H1 (cell line): ENCODE results near the gene SKOR2. TPM values are rescaled to one million over a fixed set of nuclear protein-coding genes. Genes with fewer than 3 reads are reported as not detected.

Experiments used
- CTCF ChIA-PET: fragments of 300-600 bp; sonication (Branson Sonifier 250); formaldehyde crosslinking; loops from one replicate; lab custom pipeline; 2021; ENCODE audit not compliant: partially characterized antibody; lab: Charles Lee
- POLR2A ChIA-PET: fragments of 300-600 bp; sonication (Branson Sonifier 250); formaldehyde crosslinking; loops from one replicate; lab custom pipeline; 2021; ENCODE audit warnings: inconsistent platforms; ENCODE audit not compliant: partially characterized antibody; lab: Charles Lee
- DNase-seq, 2 experiments: peaks; one replicate each; pipeline versions ENCODE4 v3.0.0 to v3.0.0-alpha.2; 2010 to 2022; ENCODE audit warnings: low spot score in 2 of 2, low read depth in 1 of 2, mixed read lengths in 1 of 2
- FAIRE-seq: peaks from 2 replicates; lab custom pipeline; 2011; peaks lifted over from hg19 to GRCh38; lab: Jason Lieb, UNC
- H2AFZ ChIP-seq: 2 replicates; pipeline ENCODE4 v1.8.1; 2012; ENCODE audit warnings: low read length, inconsistent platforms
- H2AK5ac ChIP-seq: 2 replicates; pipeline ENCODE4 v1.6.1; 2013; ENCODE audit warnings: low read depth, low read length
- H2BK120ac ChIP-seq: replicated peaks from 2 replicates; pipeline ENCODE3; 2013; ENCODE audit warnings: low read depth, low read length, inconsistent platforms
- H2BK12ac ChIP-seq: 2 replicates; pipeline ENCODE4 v1.6.1; 2013; ENCODE audit warnings: low read depth, low read length
- H2BK15ac ChIP-seq: 2 replicates; pipeline ENCODE4 v1.6.1; 2013; ENCODE audit warnings: low read length
- H2BK20ac ChIP-seq: 2 replicates; pipeline ENCODE4 v1.6.1; 2013; ENCODE audit warnings: low read length
- H2BK5ac ChIP-seq: 2 replicates; pipeline ENCODE4 v1.6.1; 2013; ENCODE audit warnings: low read depth, low read length
- H3K14ac ChIP-seq: 2 replicates; pipeline ENCODE4 v1.6.1; 2013; ENCODE audit warnings: inconsistent platforms; ENCODE audit not compliant: insufficient read length
- H3K18ac ChIP-seq: 2 replicates; pipeline ENCODE4 v1.6.1; 2013; ENCODE audit warnings: low read length; ENCODE audit errors: extremely low read depth
- H3K23ac ChIP-seq: 2 replicates; pipeline ENCODE4 v1.6.1; 2013; ENCODE audit warnings: inconsistent platforms; ENCODE audit not compliant: insufficient read length
- H3K23me2 ChIP-seq: 2 replicates; pipeline ENCODE4 v1.6.1; 2013; ENCODE audit warnings: low read depth, low read length
- H3K27ac ChIP-seq: 2 replicates; pipeline ENCODE4 v1.6.1; 2011; ENCODE audit warnings: low read depth, low read length, inconsistent platforms
- H3K27me3 ChIP-seq, 4 experiments: replicated peaks in 1 of 4; 1 replicate in 1 of 4; 2 replicates in 3 of 4; pipeline versions ENCODE4 v1.6.1 to v1.8.1; 2011 to 2013; ENCODE audit warnings: low read length in 3 of 4, mild to moderate bottlenecking in 3 of 4, inconsistent platforms in 2 of 4, mixed read lengths in 2 of 4, moderate library complexity in 1 of 4; ENCODE audit not compliant: control insufficient read depth in 3 of 4, insufficient read depth in 3 of 4; ENCODE audit errors: extremely low read depth in 1 of 4
- H3K36me3 ChIP-seq, 4 experiments: 2 replicates each; pipeline versions ENCODE4 v1.6.1 to v1.8.1; 2011 to 2013; ENCODE audit warnings: mild to moderate bottlenecking in 4 of 4, low read length in 3 of 4, moderate library complexity in 2 of 4, control low read depth in 1 of 4, inconsistent platforms in 1 of 4; ENCODE audit not compliant: insufficient read depth in 4 of 4, control insufficient read depth in 2 of 4
- H3K4ac ChIP-seq: replicated peaks from 2 replicates; pipeline ENCODE3; 2013; ENCODE audit warnings: low read length, low read depth, mixed read lengths, inconsistent platforms; ENCODE audit not compliant: insufficient read length
- H3K4me1 ChIP-seq, 4 experiments: replicated peaks in 1 of 4; 1 replicate in 1 of 4; 2 replicates in 3 of 4; pipeline versions ENCODE4 v1.6.1 to v1.8.1; 2011 to 2013; ENCODE audit warnings: low read length in 3 of 4, inconsistent platforms in 2 of 4, mixed read lengths in 1 of 4; ENCODE audit not compliant: insufficient read depth in 4 of 4, control insufficient read depth in 3 of 4
- H3K4me2 ChIP-seq, 2 experiments: 2 replicates each; pipeline versions ENCODE4 v1.6.1 to v1.8.1; 2011 to 2013; ENCODE audit warnings: low read depth in 2 of 2, low read length in 2 of 2, control low read depth in 1 of 2, inconsistent platforms in 1 of 2, mild to moderate bottlenecking in 1 of 2; ENCODE audit not compliant: insufficient read depth in 1 of 2
- H3K4me3 ChIP-seq, 4 experiments: fragments of 200-600, 300-600 bp in 1 of 4; sonication (generic), shearing (Covaris generic), sonication (Bioruptor Twin) in 1 of 4; 2 replicates each; pipeline versions ENCODE4 v1.5.1 to v1.8.1; 2011 to 2016; ENCODE audit warnings: low read length in 4 of 4, low read depth in 3 of 4, control low read depth in 2 of 4, inconsistent platforms in 2 of 4, mild to moderate bottlenecking in 2 of 4, mixed read lengths in 1 of 4, moderate library complexity in 1 of 4; ENCODE audit not compliant: insufficient read depth in 2 of 4; ENCODE audit errors: extremely low read depth in 1 of 4
- H3K56ac ChIP-seq: replicated peaks from 2 replicates; pipeline ENCODE3; 2013; ENCODE audit warnings: low read depth, mild to moderate bottlenecking, mixed read lengths, low read length, inconsistent platforms; ENCODE audit not compliant: insufficient read length
- H3K79me1 ChIP-seq: 2 replicates; pipeline ENCODE4 v1.6.1; 2013; ENCODE audit warnings: low read depth, low read length, control low read depth
- H3K79me2 ChIP-seq, 2 experiments: 2 replicates each; pipeline versions ENCODE4 v1.6.1 to v1.8.1; 2012 to 2013; ENCODE audit warnings: low read length in 2 of 2, mild to moderate bottlenecking in 2 of 2, inconsistent platforms in 1 of 2; ENCODE audit not compliant: insufficient read depth in 2 of 2, control insufficient read depth in 1 of 2
- H3K9ac ChIP-seq, 4 experiments: replicated peaks in 1 of 4; 1 replicate in 1 of 4; 2 replicates in 3 of 4; pipeline versions ENCODE4 v1.6.1 to v1.8.1; 2011 to 2013; ENCODE audit warnings: low read depth in 3 of 4, low read length in 3 of 4, control low read depth in 2 of 4, mild to moderate bottlenecking in 2 of 4, moderate library complexity in 2 of 4, inconsistent platforms in 1 of 4; ENCODE audit errors: extremely low read depth in 1 of 4
- H3K9me3 ChIP-seq, 2 experiments: 2 replicates each; pipeline versions ENCODE4 v1.6.1 to v1.8.1; 2012 to 2013; ENCODE audit warnings: mild to moderate bottlenecking in 2 of 2, moderate library complexity in 2 of 2, control low read depth in 1 of 2, inconsistent platforms in 1 of 2, low read depth in 1 of 2, low read length in 1 of 2, mixed read lengths in 1 of 2; ENCODE audit not compliant: insufficient read depth in 2 of 2
- H4K20me1 ChIP-seq, 2 experiments: replicated peaks in 1 of 2; 2 replicates each; pipeline versions ENCODE3 to v1.8.1; 2011 to 2013; ENCODE audit warnings: inconsistent platforms in 2 of 2, low read length in 2 of 2, mild to moderate bottlenecking in 1 of 2; ENCODE audit not compliant: insufficient read depth in 2 of 2, control insufficient read depth in 1 of 2
- H4K5ac ChIP-seq: 2 replicates; pipeline ENCODE4 v1.6.1; 2013; ENCODE audit warnings: low read length, low read depth, mixed read lengths, inconsistent platforms; ENCODE audit not compliant: insufficient read length
- H4K8ac ChIP-seq: 2 replicates; pipeline ENCODE4 v1.8.0; 2013; ENCODE audit warnings: mild to moderate bottlenecking, moderate library complexity, low read length, inconsistent platforms; ENCODE audit not compliant: insufficient read depth; ENCODE audit errors: extremely low read depth
- H4K91ac ChIP-seq: replicated peaks from 2 replicates; pipeline ENCODE3; 2013; ENCODE audit warnings: low read length, mixed read lengths, inconsistent platforms; ENCODE audit not compliant: insufficient read length
- BACH1 ChIP-seq: IDR thresholded peaks from 2 replicates; pipeline ENCODE4 v1.6.1; 2012; ENCODE audit warnings: low read length, improper control_type of control experiment
- CBX8 ChIP-seq: fragments of 300-800, 300-1000 bp; sonication (generic); IDR thresholded peaks from 2 replicates; pipeline ENCODE4 v1.7.1; 2016; ENCODE audit warnings: low read depth, low read length, borderline replicate concordance
- CTBP2 ChIP-seq: IDR thresholded peaks from 2 replicates; pipeline ENCODE4 v1.7.0; 2011; ENCODE audit warnings: borderline replicate concordance, mild to moderate bottlenecking, moderate library complexity, mixed read lengths, low read length; ENCODE audit not compliant: insufficient read depth, insufficient read length
- FOSL1 ChIP-seq: IDR thresholded peaks from 2 replicates; pipeline ENCODE4 v1.6.1; 2011; ENCODE audit warnings: mild to moderate bottlenecking, low read depth, low read length, moderate library complexity; ENCODE audit not compliant: insufficient read depth
- KDM1A ChIP-seq: fragments of 200-600, 300-600 bp; sonication (generic); IDR thresholded peaks from 2 replicates; pipeline ENCODE4 v1.7.1; 2016; ENCODE audit warnings: mild to moderate bottlenecking, low read length, borderline replicate concordance
- PHF8 ChIP-seq: fragments of 200-600 bp; sonication (generic); conservative IDR thresholded peaks from 2 replicates; pipeline ENCODE4 v1.7.1; 2012; ENCODE audit warnings: low read depth, mild to moderate bottlenecking, inconsistent platforms, low read length, moderate library complexity
- SUZ12 ChIP-seq: fragments of 200-600 bp; sonication (generic); IDR thresholded peaks from 2 replicates; pipeline ENCODE4 v1.6.1; 2012; ENCODE audit warnings: mild to moderate bottlenecking, inconsistent platforms, low read length, moderate library complexity, mixed read lengths
- WGBS, 2 experiments: shearing (Covaris generic) in 1 of 2; methylation state at CpG; one replicate each; pipeline versions ENCODE4 v1.1.6 to v1.1.7; 2013 to 2015; ENCODE audit warnings: low lambda C conversion rate in 2 of 2, mixed read lengths in 2 of 2, inconsistent platforms in 1 of 2, low coverage in 1 of 2, missing lambda C conversion rate in 1 of 2; ENCODE audit not compliant: insufficient replicate concordance in 2 of 2, insufficient coverage in 1 of 2, insufficient read length in 1 of 2; ENCODE audit errors: extremely low coverage in 1 of 2, missing lambda C conversion rate in 1 of 2; 5-methylcytosine and 5-hydroxymethylcytosine counted together
- polyA plus RNA-seq, 7 experiments: library from polyadenylated mRNA; depleted of rRNA in 3 of 7; stranded (reverse) in 5 of 7; unstranded in 2 of 7; fragments of >200 nt in 5 of 7; fragments of 200-250 nt in 2 of 7; gene quantifications; 1 replicate in 5 of 7; 2 replicates in 1 of 7; 4 replicates in 1 of 7; pipeline versions ENCODE4 v1.2.1 to v1.2.3, GENCODE V29; 2011 to 2013; ENCODE audit warnings: missing spikeins in 2 of 7, mixed read lengths in 2 of 7
- total RNA-seq: library from RNA; stranded (reverse); fragmentation: NEBNext Ultra II Directional; extraction: Animal tissue kit (Norgen Biotek cat#: 25700); gene quantifications from 2 replicates; pipeline ENCODE4 v1.2.1, GENCODE V29; 2021

SKOR2 gene
- total and polyA plus RNA-seq, 2 of the 8 experiments (the other 6 are each of a cell fraction or from before 2014, with no cell fraction given): 0.05 to 0.11 TPM

DNA sequence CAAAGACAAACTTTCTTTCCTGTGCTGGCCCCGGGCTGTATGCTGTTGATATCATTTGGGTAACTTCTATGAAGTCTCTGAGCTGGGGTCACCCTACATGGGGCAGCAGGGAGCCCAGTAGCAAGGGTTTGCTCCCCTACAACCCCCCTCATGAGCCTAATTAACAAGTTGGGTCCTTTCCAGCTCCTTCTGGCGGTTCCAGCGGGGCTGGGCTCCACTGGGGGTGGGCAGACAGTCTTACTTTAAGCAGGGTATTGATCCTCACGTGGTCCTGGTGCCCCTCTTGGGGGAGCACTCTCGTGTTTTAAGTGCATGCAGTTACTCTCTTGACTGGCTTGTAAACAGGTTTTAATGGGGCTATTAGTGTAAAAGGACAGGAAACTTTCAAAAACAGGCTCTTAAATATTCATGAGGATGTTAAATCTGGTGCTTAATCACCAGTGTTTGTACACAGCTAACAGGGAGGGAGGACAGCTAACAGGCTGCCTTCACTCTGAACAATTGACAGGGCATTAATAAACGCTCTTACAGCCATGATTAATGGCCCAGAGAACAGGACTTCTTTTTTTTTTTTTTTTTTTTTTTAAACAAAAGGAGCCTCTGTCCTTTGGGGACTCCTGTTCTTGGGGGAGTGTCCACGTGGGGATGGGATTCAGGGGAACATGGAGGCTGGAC lies 36.6 kb upstream of the SKOR2 start:
- DNase-seq (no peak), FAIRE-seq (no peak)
- Histone ChIP-seq H3K18ac (no peak overlapping the region), H2AFZ (no peak overlapping the region), H3K79me1 (no peaks in the 10 kb centered on the region), H4K20me1 (no peaks in the 10 kb centered on the region), H4K5ac (no peak overlapping the region), H3K27me3 (no peaks in the 10 kb centered on the region; a peak in 2 of 7 replicates), H4K91ac (no peak overlapping the region), H3K27ac (no peak overlapping the region), H2BK20ac (no peak overlapping the region), H3K23ac (no peak overlapping the region), H3K23me2 (no peaks in the 10 kb centered on the region), H3K56ac (no peak overlapping the region), H3K9me3 (no peaks in the 10 kb centered on the region), H2BK120ac (no peak overlapping the region), H2AK5ac (no peak overlapping the region), H3K4ac (no peak overlapping the region), H3K36me3 (no peaks in the 10 kb centered on the region), H3K4me3 (no peak overlapping the region), H4K8ac (no peak overlapping the region; the same call in none of the 2 replicates), H3K14ac (no peak overlapping the region), H2BK15ac (no peak overlapping the region), H2BK5ac (no peak overlapping the region), H3K4me1 (no peaks in the 10 kb centered on the region), H3K4me2 (no peak overlapping the region), H3K9ac (no peak overlapping the region), H2BK12ac (no peak overlapping the region), H3K79me2 (no peaks in the 10 kb centered on the region)
- TF ChIP-seq CBX8: no peak
- TF ChIP-seq BACH1: no peak
- no peak for TF ChIP-seq SUZ12
- TF ChIP-seq CTBP2: no peak
- TF ChIP-seq PHF8: no peak
- TF ChIP-seq KDM1A: no peak
- TF ChIP-seq FOSL1: no peak
- ChIA-PET CTCF (interaction anchor here (0.9 to 2.3 kb wide), 5 partner anchors 26 to 461 kb away, joined by 3 to 6 read pairs (median 3); no protein-coding TSS in a partner anchor), POLR2A (no interaction called here)
- WGBS, 2 experiments: 83% methylated on average over 7 of the region's 7 CpGs; no CpG with 5 or more reads in 1 of the 2 experiments
